GM12874 (cell line): ENCODE measurements around the gene PAX5.

Experiments
- TF ChIP-seq, protein P1 (sequence below): IDR thresholded peaks from 2 replicates; pipeline ENCODE4 v1.5.1; 2011; ENCODE audit warnings: low read depth, mild to moderate bottlenecking, control low read depth, low read length, moderate library complexity; ENCODE audit not compliant: insufficient read depth

Gene PAX5

DNA sequence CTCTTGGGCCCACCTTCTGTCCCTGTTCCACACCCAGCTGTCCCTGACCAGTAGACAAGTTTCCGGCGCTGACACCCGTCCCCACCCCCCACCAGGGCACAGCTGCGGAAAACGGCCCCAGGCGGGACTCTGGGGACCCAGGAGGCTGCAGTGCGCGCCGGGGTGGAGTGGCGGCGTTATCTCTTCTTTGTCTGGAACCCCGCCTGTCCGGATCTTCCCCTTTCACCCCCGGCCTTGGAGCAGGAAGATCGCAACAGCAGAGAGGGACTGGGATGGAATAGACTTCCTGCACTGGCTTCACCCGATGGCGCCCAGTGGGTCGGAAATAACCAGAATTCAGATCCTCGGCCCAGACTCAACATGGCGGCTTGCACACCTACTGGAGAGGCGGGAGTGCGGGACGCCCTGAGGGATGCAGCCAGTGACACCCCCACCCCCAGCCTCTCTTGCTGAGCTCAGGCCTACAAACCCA lies 4.7 kb downstream of the PAX5 start:
- TF ChIP-seq, protein P1, sequence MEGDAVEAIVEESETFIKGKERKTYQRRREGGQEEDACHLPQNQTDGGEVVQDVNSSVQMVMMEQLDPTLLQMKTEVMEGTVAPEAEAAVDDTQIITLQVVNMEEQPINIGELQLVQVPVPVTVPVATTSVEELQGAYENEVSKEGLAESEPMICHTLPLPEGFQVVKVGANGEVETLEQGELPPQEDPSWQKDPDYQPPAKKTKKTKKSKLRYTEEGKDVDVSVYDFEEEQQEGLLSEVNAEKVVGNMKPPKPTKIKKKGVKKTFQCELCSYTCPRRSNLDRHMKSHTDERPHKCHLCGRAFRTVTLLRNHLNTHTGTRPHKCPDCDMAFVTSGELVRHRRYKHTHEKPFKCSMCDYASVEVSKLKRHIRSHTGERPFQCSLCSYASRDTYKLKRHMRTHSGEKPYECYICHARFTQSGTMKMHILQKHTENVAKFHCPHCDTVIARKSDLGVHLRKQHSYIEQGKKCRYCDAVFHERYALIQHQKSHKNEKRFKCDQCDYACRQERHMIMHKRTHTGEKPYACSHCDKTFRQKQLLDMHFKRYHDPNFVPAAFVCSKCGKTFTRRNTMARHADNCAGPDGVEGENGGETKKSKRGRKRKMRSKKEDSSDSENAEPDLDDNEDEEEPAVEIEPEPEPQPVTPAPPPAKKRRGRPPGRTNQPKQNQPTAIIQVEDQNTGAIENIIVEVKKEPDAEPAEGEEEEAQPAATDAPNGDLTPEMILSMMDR: peak; percentile 35

DNA sequence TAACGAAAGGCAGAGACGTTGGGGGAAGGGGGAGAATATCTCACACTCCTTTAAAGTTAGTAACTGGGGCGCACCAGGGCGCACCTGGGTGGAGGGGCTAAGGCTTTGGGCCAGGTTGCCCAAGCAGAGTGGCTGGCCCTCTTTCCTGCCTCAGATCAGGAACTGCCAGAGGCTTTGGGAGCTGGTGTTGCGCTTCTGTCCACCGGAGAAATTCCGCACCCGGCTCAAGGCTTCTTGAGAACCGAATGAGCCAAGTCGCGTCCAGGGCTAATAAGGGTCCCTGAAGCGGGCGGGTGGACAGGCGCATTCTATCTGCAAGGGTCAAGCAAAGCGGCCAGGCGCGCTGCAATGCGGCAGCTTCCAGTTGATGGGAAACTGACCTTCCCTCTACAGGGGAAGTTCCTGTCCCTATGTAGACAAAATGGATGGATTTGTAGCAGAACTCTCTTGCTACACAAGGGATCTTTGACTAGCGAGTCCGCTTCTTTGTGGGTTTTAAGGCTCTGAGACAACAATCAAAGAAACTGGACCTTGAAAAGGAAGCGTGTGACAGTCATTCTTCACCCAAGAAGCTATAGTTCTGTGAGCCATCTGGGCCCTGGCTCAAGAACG lies 5.5 kb downstream of the PAX5 start:
- TF ChIP-seq, protein P1: no peak

DNA sequence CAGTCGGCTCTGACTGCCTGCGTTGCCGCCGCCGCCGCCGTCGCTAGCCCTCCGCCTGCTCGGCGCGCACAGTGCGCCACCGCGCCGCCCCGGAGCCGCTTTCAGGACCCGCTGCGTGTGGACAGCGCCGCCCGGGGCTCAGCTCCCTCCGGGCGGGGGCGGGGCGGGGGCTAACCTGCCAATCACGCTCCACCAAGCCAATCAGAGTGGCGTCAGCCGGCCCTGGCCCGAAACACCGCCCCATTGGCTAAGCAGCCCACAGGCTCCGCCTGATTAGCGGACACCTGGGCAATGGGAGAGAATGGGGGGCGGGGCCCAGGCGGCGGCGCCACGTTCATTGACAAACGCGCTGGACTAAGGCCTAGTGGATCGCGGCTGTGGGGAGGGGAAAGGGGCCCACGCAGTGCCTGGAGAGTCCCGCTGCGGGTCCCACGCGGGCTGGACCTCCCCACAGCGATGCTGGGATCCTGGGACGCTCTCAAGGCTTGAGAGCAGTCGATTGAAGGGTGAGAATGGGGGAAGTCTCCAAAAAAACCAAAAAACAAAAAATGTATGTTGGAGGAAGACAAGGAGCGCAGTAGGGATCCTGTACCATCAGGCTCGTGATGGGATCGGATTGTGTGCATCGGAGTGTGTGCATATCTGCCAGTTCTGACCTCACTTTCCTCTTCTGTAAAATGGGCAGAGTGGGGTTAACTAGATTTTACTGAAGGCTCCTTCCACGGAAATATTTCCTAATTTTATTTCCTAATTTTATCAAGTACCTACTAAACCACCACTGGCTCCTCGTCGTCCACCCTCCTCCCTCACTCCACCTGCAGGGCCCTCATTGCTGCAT lies 6.3 kb downstream of the PAX5 start:
- TF ChIP-seq, protein P1: no peak

DNA sequence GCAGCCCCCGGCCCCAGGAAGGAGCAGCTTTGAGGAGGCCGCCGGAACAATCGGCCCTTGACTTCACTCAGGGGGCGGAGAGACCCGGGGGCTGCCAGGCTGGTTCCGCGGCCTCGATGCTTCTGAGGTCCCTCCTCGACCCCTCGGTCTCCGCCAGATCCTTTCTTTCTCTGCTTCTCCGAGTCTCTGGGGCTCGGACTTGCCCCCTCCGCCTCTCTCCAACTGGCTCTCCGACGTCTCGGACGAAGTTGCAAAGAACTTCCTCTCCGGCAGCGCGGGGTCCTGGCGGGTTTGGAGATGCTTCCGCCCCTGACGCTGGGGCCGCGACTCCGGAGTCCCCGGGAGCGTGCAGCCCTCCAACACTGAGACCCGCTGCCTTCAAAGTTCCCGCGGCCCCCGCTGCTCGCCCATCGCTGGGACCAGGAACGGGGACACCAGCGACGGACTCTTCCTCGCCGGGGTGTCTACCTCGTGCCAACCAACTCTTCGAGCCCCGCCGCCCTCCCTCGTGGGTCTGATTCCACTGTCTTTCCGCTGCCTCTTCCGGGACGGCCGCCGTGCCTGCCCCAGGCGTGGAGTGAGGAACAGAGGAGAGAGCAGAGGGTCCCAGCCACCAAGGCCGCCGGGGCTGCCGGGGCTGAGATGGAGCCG lies 7.0 kb downstream of the PAX5 start:
- TF ChIP-seq, protein P1: no peak

DNA sequence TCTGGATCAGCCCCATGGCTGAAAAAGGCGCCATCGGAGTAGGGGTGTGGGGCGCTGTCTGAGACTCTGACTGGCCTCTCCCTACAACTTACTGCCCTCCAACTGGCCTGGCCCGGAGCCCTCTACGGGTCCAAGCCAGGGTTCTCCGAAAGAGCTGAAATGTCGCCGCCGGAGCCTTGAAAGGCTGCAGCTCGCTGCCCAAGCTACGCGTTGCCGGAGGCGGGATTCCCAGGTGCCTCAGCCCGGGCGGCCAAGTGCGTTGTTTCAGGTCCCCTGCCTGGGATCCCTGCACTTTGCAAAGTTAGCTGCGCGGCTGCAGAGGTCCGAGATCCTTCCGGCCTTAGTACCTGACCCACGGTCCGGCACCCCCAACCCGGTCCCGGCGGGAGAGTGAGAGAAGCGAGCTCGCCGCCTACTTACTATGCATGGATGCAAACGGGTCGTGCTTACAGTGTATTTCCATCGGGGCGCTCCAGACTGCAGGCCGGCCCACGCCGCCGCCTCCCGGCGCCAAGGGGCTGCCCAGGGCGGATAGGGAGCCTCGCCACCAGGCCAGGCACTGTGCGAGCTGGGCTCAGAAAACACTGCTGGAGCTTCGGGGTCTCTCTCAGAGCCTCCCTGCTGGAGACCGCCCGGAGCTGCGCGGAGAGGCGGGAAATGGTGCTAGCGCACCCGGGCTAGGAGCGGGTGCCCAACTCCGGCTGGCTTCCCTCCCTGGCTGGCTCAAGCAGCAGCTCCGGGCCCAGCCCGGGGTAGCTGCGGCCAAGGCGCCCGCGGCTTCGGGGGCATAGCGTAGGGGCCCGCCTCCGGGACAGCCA lies 7.7 kb downstream of the PAX5 start:
- TF ChIP-seq, protein P1: no peak

DNA sequence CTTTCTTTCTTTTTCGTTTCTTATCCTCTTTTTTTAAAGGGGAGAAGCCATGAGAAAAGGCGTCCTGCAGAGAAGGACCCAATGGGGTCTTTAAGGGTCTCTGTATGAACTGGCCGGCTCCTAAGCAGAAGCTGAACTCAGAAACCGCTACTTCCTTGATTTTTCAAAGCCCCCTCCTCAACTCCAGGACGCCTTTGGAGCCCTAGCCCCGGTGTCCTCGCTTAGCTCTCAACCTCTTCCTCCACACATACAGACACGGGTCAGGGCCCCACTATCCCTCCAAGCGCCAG lies 8.3 kb downstream of the PAX5 start:
- TF ChIP-seq, protein P1: no peak
